RPMI8226 (cell line): ENCODE data around the gene GALNT17.

Experiments
- DNase-seq: peaks from one replicate; pipeline ENCODE4 v3.0.0-alpha.2; 2015

Gene GALNT17

DNA sequence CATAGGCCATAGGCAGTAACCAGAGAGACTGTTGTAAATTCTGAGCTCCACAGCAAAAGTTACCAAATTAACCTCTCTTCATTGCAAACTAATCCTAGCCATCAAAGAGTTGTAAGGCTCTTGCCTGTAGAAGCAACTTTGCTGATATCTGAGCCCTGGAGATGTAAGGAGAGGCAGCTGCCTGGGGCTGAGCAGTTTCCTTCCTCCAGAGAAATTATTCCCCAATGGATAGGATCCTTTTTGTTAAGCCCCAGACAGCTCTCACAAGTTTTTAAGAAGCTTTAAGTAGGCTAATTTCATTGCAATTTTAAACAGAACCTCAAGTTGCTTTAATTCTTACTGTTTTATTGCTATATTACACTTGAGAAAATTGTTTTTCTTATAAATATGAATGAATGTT is 211.1 kb downstream of the GALNT17 start:
- no peak for DNase-seq

DNA sequence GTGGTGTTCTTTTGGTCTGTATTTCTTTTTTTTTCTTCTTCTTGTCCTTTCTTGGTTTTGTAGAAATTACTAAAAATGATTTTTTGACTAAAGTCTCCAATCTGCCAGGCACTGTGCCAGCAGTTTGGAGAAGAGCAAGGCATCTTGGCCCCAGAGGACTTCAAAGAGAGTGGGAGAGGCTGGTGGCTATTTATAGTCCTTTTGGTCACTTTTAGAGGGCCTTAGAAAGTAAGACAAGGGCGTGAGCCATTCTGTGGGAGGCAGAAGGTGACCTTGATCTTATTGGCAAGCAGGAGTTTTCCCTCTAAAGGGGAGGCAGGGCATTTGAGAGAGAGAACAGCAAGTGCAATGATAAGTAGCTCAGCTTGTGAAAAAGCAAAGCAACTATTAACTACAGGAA is 211.9 kb downstream of the GALNT17 start:
- DNase-seq = no peak

DNA sequence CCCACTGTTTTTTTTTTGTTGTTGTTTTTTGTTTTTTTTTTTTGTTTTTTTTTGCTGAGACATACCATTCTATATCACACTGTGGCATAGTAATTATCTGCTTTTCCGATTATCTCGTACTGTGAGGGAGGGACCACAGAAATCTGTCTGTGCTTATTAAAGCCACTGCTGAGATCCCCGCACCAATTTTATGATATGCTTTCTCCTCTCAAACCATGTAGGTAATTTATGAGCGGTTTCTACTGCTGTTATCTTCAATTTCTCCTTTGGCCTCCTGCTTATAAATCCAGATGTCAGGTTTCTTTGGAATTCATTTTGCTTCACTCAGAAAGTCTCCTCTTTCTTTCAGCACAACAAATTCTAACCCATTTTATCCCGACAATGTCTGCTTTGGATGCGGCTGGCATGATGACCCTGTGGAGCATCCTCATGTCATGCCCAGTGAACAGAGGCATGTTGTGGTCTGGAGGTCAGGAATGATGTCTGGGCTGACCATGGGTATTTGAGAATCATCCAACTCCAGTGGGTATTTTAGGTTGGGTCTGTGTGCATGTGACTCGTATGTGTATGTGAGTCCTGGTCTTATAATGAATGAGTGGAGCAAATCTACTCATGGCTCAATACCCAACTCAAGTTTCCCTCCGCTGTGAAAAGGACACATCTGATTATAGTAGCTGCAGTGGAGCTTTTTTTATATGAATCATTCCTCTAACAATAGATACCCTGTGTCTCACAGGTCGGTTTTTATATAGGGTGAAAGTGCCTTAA is 213.4 kb downstream of the GALNT17 start:
- no peak for DNase-seq

DNA sequence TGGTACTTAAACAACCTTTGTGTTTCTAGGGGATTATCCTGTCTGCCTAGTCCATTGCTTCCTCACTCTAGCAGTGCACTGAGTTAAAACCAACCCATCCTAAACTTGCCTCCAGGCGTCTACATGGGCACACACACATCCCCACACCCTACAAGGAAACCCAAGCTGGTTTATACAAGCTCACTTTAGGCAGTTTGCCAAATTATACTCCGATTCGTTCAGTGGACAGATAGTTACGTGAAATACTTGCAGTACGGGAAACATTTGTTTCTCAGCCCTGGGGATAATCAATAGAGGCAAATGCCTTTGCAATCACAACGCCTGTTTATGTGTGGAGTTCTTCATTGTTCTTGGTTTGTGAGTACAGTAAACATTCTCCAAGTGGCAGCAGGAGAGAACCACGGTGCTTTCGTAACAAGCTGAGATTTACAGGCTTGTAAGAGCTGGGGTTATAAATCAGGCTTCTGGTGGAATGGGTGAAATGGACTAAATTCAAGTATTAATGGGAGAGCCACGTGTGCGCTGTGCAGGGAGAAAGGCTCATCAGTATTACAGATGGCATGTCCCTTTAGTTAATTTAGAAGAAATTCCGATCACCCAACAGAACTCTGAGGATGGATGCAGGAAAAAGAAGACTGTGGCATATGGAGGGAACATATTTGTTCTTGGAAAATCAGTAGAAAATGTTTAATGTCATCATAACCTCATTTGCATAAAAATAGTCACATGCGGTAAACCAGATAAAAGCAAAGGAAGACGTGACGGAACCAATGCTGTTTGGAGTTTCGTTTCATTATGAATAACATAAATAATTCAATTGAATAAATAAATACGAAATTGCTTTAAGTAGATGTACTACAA is 217.1 kb downstream of the GALNT17 start:
- no peak for DNase-seq

DNA sequence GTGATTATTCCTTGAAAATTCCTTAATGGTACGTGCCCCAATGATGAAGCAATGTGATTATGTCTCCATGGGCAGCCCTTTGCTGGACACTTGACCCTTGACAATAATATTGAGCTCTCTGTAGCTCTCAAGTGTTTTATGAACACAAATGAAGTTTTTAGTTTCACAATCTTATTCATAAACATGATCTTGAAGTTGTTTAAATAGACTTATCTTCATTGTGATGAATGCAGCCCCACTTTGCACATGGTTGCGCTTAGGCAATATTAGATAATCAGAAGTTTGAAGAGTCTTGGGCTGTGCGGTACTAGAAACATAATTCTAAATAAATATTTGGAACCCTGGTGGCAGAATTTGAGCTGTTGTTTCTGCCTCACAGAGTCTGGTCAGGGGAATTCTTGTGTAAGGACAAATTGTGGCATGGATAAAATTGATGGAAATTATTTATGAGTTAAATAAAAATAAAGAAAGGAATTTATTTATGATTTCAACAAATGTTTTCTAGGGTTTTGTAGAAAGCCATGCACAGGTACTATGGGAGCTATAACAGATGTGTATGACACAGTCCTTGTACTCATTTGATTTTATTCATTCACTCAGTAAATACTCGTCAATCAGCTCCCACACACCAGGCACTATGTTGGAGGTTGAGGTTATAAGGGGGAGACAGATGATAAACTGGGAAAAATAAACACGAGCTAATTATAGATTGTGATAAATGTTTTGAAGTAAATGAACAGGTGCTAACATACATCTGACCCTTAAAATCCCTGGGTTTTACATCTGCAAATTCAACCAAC is 217.9 kb downstream of the GALNT17 start:
- DNase-seq = no peak

DNA sequence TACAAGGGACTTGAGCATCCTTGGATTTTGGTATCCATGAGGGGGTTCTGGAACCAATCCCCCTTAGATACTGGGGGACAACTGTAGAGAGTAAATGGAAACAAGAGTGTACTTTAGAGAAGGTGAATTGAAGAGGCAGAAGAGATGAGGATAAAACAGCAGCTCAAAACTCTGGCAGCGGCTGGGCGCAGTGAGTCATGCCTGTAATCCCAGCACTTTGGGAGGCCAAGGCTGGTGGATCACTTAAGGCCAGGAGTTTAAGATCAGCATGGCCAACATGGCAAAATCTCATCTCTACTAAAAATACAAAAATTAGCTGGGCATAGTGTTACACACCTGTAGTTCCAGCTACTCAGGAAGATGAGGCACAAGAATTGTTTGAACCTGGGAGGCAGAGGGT is 218.7 kb downstream of the GALNT17 start:
- DNase-seq = no peak

DNA sequence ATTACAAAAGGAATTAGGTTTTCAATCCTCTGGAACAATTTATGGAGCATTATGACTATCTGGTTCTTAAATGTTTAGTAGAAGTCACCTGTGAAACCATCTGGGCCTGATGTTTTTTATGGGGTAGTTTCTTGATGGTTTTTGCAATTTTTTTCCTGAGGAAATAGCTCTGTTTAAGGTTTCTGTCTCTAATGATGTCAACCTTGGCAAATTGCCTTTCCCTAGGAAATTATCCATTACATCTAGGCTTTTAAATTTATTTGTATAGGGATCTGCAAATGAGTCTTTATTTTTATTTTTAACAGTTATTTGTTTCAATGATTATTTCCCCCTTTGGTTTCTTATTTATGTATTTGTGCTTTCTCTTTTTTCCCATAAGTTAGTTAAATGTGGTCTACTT is 222.8 kb downstream of the GALNT17 start:
- DNase-seq = no peak

DNA sequence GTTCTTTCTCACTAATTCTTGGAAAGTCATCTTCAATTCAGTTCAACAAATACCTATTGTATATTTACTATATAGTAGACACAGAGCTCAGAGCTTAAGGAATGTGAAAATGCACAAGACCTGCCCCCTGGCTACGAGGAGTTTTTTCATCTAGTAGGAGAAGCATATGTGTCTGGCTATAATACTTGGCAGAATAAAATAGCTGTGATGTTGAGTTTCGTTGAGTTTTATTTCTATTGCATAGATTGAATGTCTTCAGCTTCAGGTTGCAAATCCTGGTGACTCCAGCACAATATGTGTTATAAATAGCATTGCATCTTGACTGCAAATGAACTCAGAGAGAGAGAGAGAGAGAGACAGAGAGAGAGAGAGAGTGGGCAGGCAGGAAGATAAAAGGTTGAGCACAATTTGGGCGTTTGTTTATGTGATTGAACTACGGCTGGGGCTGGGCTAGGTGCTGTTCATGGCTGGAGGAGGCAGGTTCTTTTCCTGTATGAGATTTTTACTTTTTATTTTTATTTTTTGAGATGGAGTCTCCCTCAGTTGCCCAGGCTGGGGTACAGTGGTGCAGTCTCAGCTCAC is 229.6 kb downstream of the GALNT17 start:
- no peak for DNase-seq

DNA sequence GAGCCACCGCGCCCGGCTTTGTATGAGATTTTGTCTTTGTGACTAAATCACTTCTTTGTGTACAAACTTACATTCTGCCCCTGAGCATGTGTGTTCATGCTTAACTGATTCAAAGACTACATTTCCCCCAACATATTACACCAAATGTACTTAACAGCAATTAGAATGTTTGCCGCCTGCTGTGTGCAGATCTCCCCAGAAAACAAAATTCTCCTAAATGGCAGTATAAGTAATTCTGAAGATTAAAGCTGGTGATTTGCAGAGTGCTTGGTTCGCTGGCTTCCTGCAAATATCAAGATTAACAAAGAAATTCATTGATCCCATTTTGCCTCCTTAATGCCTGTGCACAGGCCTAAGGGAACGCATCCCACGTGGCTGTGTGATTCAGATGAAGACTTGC is 230.3 kb downstream of the GALNT17 start:
- no peak for DNase-seq

DNA sequence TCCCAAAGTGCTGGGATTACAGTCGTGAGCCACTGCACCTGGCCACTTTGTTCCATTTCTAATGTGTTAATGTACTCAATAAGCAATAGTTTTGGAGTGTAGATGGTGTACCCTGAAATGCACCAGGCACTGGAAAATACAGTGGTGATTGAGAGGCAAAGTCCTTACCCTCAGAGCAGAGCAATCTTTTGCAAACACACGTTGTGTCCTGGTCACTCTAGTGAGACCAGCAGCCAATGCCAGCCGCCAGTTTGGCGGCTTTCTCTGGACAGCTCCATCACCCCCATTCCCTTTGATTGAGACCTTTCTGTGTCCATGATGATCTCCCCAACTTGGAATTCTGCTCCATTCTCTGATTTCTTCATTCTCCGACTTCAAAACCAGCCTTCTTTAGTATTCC is 231.3 kb downstream of the GALNT17 start:
- no peak for DNase-seq

DNA sequence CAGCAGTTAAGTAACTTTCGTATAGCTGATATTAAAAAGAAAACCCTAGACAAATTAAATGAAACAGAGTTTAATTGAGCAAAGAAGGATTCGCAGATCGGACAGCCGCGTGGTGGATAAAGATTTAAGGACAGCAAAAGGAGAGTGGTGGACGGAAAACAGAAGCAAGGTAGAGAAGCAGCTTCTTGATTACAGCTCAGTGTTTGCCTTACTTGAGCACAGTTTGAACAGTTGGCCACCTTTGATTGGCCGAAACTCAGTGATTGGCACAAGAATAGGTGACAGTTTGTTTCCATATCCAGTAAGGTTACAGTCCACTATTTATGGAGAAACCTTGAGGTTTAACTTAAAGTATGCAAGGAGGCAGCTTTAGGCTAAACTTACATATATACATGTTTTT is 231.7 kb downstream of the GALNT17 start:
- DNase-seq = no peak

DNA sequence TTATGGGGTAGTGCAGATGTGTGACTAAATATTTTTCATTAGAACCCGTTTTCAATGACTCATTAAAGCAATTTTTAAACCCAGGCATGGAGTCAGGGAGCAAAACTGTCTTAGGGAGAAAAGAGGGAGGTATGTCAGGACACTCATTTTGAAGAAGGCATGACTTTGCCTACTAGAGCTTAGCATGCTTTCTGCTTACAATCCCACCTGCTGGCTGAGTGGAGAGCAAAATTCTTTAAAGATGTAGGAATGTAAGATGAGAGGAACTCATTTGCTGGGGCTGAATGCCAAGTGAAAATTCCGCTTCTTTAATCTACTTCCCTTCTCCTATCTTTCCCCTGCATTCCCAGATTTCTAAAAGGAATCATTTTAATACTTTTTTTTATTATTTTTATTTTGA is 232.6 kb downstream of the GALNT17 start:
- DNase-seq = no peak

DNA sequence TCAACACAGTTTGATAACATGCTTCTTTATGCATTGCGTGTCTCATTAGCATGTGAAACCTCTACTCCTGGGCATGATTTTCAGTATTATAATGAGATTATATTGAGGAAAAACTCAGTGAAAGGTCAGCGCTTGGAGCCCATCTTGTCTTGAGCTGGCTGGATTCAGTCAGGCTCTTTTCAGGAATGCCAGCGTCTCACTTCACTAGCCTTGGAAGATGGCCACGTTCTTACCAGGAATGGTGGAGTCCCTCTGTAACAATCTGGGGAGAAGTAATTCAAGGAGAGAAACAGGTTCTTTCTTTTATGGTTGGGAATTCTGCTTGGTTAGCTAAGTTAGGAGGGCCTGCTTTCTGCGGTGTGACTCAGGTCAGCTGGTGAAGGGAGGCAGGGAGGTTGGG is 241.0 kb downstream of the GALNT17 start:
- no peak for DNase-seq

DNA sequence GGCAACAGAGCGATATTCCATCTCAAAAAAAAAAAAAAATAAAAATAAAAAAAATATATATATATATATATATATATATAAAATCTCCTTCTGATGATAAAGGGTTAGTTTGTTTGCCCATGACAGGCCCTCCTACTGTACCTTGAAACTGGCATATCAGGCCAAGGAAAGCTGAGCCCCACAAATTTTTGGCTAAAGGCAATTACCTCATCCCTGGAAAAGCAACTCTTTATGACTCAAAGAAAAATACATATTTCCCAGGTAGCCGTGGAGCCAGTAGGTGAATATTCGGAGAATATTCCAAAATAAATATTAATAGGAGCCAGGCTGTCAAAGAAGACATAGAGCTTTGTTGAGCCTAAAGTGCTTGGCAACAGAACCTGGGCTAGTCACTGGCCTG is 245.1 kb downstream of the GALNT17 start:
- no peak for DNase-seq

DNA sequence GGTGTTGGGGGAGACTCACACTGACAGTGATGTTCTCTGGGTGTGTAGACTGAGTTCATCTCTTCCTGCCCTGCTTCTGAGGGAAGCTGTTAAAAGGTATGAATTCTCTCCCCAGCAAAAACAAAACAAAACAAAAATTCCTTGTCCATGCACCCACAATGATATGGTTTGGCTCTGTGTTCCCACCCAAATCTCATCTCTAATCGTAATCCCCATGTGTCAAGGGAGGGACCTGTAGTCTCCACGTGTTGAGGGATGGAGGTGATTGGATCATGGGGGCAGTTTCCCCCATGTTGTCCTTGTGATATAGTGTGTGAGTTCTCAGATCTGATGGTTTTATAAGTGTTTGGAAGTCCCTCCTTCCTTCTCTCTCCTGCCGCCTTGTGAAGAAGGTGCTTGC is 245.5 kb downstream of the GALNT17 start:
- DNase-seq = no peak

DNA sequence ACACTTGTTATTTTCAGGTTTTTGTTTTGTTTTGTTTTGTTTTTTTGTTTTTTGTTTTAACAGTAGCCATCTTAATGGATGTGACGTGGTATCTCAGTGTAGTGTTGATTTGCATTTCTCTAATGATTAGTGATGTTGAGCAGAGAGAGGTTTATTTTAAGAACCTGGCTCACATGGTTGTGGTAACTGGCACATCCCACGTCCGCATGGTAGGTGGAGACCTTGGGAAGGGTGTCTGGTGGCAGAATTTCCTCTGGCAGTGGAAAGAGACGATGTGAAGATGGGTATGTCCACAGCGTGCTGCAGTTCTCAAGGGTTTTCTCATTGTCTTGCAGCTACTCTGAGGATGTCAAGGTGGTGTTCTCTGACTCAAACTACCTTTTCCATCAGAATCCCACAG is 252.2 kb downstream of the GALNT17 start:
- DNase-seq = no peak

DNA sequence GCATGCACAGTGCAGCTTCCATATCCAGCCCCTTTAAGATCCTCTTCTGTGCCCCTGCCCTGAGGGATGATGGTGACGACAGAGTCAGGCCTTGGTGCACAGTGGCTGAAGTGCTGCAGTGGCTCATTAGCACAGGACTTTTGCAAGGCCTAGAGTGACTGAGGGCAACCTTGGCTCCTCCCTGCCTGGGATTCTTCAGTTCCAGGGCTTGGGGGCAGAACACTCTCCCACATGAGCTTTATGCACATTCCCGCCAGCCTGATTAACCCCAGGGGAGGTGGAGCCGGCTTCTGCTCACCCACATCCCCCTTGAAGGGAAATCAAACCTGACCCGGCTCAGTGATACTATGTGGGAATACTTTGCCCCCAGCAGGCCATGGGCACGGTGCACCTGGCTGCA is 253.4 kb downstream of the GALNT17 start:
- DNase-seq = no peak

DNA sequence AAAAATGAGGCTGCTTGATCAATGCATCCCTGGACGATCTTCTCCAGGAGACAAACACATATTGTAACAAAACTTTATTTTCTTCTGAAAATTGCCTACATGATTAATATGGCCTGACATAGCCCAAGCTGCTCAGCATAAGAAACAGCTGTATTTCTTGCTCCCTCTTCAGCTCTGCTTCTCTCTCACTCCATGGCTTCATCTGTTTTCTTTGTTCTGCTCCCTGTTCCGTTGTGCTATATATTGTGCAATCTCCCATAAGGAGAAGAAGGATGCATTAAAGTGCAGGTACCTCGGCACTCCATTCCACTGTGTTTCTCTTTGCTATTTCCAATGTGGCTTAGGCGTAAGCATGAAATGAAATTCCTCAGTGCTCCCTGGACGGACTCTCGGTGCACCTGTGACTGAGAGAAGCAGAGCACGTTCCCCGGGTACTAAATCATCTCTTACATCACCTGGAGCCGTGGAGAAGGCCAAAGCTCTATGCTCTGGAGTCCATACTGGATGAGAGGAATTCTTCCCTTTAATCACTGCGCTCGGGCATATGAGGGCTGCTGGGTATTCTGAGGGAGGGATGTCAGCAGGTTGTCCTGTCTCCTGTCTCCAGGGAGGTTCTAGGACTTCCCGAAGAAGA is 254.3 kb downstream of the GALNT17 start:
- DNase-seq = no peak

DNA sequence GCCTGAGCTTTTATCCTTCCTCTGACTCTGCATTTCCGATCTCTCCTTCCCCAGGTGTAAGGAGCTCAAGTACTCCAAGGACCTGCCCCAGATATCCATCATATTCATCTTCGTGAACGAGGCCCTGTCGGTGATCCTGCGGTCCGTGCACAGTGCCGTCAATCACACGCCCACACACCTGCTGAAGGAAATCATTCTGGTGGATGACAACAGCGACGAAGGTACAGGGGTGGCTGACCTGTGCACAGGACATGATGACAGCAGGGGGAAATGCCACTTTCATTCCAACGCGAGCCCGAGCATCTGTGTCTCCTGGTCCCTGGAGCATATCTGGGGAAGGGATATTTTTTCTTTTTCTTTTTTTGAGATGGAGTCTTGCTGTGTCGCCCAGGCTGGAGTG is 256.2 kb downstream of the GALNT17 start:
- DNase-seq = no peak

DNA sequence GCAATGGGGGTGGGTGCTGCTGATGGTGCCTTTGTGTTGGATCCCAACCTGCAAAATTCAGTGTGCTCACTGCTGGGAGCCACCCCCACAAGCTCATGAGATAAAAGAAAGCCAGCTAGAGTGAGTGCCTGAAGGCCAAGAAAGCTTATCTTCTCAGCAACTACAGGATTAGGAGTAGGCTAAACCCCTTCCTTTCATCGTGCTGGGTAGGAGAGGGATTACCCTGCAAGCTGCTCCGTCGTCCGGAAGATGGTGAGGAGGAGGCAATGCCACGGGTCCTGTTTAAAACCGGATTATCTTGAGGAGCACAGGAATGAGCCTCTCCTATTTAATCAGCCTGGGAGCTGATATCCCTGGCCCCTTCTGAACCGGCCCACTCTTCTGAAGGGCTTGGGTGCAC is 258.0 kb downstream of the GALNT17 start:
- no peak for DNase-seq

DNA sequence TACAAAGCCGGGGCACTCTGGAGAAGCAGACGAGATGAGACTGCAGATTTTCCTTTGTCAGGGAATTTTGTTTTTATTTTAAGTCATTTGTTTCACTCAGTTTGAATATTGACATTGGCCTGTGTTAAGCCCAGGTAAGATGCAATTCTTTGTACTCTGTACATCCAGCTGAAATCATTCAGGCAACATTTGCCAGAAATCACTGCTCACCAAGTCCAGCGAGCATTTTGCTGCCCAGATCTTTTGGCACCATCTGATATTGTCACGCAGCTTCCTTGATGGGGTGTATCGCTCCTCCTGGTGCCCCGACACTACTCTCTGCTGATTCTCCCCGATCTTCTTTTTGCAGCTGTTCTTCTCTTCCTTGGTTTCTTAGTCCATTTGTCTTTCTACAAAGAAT is 261.7 kb downstream of the GALNT17 start:
- no peak for DNase-seq

DNA sequence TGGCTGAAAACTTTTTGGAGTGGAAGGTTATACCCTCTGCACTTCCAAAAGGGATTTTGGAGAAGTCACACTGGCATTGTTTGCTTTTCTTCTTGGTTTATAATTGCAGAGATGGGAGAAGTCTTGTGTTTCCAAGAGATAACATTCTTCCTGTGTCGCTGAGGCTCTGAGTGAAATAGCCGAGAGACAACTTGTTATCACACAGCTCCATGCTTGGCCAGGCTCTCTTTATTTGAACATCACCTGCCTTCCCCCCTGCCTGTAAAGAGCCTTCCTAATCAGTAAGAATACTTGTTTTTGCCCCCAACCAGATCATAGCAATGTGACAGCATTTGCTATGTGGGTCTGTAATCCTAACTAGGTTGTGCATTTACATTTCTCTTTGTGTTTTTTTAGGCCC is 270.7 kb downstream of the GALNT17 start:
- no peak for DNase-seq
